ENCODE measurements around the gene KCNJ13.
A peak's percentile ranks its signal among the peaks of the same experiment; 100 is the strongest.

The KCNJ13 gene

DNA sequence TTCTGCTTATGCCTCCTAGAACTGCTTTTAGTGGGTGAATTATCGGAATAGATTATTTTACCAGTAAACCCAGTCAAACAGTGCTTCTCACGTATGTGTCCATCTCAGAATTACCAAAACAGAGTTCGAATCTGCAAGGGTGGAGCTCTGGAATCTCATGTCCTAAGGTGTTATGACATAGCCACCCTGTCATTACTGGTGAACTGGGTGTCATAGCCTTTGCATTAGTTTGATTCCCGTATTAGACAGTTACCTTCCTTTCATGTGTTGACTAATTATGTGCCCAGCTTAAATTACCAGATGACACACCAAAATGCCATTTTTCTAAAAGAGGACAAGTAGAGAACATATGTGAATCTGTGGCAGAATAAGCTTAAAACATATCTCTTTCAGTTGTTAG lies 15.2 kb upstream of the KCNJ13 start:
- H3K4me1 Mint-ChIP-seq: peaks cover 5% of the 10 kb centered on the region
- no peaks in the 10 kb centered on the region for H3K9me3 Mint-ChIP-seq
- H3K36me3 Mint-ChIP-seq (ENCODE audit: low read depth): peaks cover 64% of the 10 kb centered on the region
- TF ChIP-seq, protein P1, sequence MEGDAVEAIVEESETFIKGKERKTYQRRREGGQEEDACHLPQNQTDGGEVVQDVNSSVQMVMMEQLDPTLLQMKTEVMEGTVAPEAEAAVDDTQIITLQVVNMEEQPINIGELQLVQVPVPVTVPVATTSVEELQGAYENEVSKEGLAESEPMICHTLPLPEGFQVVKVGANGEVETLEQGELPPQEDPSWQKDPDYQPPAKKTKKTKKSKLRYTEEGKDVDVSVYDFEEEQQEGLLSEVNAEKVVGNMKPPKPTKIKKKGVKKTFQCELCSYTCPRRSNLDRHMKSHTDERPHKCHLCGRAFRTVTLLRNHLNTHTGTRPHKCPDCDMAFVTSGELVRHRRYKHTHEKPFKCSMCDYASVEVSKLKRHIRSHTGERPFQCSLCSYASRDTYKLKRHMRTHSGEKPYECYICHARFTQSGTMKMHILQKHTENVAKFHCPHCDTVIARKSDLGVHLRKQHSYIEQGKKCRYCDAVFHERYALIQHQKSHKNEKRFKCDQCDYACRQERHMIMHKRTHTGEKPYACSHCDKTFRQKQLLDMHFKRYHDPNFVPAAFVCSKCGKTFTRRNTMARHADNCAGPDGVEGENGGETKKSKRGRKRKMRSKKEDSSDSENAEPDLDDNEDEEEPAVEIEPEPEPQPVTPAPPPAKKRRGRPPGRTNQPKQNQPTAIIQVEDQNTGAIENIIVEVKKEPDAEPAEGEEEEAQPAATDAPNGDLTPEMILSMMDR (IDR thresholded peaks at IDR 0.05; ENCODE audit: unreplicated experiment in 3 of 3): no peak
- no peak overlapping the region for H3K27ac Mint-ChIP-seq
- H3K4me3 Mint-ChIP-seq: no peak overlapping the region
- H3K27me3 Mint-ChIP-seq (ENCODE audit: low read depth): no peaks in the 10 kb centered on the region

DNA sequence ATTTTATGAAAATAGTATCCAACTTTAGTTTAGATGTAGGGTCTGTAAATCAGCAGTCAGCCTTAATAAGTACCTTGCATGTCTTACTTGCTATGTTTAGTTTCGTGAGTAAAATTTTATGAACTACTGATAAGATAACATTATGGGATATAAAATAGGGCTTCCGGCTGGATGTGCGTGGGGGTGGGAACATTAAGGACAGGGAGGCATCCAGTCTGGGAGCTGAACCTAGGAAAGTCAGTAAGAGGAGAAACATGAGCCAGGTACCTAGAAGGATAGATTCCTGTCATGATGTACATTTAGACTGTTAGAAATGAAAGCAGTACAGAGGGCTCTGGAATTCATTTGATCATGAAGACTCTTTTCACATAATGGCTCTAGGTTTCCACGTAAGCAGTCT lies 12.7 kb upstream of the KCNJ13 start:
- Mint-ChIP-seq H3K9me3 (no peaks in the 10 kb centered on the region), H3K27me3 (ENCODE audit: low read depth) (no peaks in the 10 kb centered on the region), H3K4me3 (no peak overlapping the region), H3K4me1 (peaks cover 5% of the 10 kb centered on the region), H3K36me3 (ENCODE audit: low read depth) (peaks cover 60% of the 10 kb centered on the region), H3K27ac (peak overlapping the region; percentile 49 to 81 (median 75))
- TF ChIP-seq, protein P1 (IDR thresholded peaks at IDR 0.05; ENCODE audit: unreplicated experiment in 3 of 3): no peak

DNA sequence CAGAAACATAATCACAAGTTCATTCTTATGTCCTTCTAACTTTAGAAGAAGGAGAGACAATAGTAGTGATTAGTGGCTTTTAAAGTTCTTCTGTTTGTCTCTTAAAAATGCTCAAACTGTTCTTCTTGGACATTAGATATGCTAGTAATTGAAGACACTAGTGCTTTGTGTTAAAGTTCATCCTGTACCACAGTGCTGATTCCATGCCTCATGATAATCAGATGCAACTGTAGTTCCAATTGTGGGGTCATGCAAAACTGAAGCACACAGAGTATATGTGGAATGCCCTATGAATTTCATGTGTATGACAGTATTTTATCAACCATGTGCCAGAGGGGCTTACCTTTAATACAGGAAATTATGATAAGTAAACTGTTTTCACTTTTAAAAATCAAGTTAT lies 11.4 kb upstream of the KCNJ13 start:
- TF ChIP-seq, protein P1 (IDR thresholded peaks at IDR 0.05; ENCODE audit: unreplicated experiment in 3 of 3): no peak
- Mint-ChIP-seq H3K9me3 (no peaks in the 10 kb centered on the region), H3K36me3 (ENCODE audit: low read depth) (peaks cover 71% of the 10 kb centered on the region), H3K4me1 (peaks cover 5% of the 10 kb centered on the region), H3K27me3 (ENCODE audit: low read depth) (no peaks in the 10 kb centered on the region), H3K27ac (peak overlapping the region; percentile 25 to 66 (median 31)), H3K4me3 (no peak overlapping the region)

GRCh38 chr2:232783278-232783677 lies 6.9 kb upstream of the KCNJ13 start:
- Mint-ChIP-seq H3K36me3 (ENCODE audit: low read depth) (peaks cover 51% of the 10 kb centered on the region), H3K27ac (peak overlapping the region in 1 of 3 experiments; percentile 24), H3K27me3 (ENCODE audit: low read depth) (no peaks in the 10 kb centered on the region), H3K4me3 (no peak overlapping the region), H3K4me1 (peaks cover 19% of the 10 kb centered on the region), H3K9me3 (no peaks in the 10 kb centered on the region)
- TF ChIP-seq, protein P1 (IDR thresholded peaks at IDR 0.05; ENCODE audit: unreplicated experiment in 3 of 3): no peak

DNA sequence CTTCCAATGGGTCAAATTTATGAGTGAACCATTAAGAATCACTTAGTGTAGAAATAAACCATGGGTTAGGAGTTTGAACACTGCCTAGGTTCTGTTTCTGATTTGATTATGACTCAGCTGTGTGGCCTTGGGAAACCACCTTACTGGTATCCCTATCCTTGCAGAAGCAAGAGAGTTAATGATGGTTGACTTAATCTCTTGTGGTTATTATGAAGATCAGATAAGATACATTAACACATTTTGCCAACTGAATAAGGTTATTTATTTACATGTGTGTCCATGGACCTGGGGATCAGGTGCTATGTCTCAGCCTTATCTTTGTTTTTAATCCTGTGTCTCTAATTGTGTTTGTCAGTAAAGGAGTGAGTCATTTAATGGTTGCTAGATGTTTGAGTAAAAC lies 5.4 kb upstream of the KCNJ13 start:
- no peaks in the 10 kb centered on the region for H3K27me3 Mint-ChIP-seq (ENCODE audit: low read depth)
- TF ChIP-seq, protein P1 (IDR thresholded peaks at IDR 0.05; ENCODE audit: unreplicated experiment in 3 of 3): no peak
- no peaks in the 10 kb centered on the region for H3K9me3 Mint-ChIP-seq
- H3K27ac Mint-ChIP-seq: peak overlapping the region in 2 of 3 experiments; percentile 39 to 81
- H3K36me3 Mint-ChIP-seq (ENCODE audit: low read depth): peaks cover 42% of the 10 kb centered on the region
- peaks cover 19% of the 10 kb centered on the region for H3K4me1 Mint-ChIP-seq
- H3K4me3 Mint-ChIP-seq: no peak overlapping the region

DNA sequence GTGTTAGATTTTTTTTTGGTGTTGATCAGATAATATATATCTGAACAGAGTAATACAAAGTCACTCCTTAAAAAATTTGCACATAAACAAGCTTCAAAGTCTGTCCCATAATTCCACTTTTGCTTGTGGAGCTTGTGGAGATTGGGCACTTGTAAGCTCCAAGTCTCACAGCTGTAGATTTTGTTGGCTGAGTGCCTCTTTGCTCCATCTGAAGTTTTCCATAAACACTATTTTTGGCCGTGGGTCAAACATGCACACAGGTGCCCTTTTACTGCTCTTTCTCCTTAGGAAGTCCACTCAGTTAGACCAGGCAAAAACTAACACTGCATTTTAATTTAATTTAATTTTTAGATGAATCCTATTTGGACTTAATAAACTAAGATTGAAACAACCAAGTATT lies 3.6 kb upstream of the KCNJ13 start:
- H3K4me3 Mint-ChIP-seq: no peak overlapping the region
- no peaks in the 10 kb centered on the region for H3K27me3 Mint-ChIP-seq (ENCODE audit: low read depth)
- TF ChIP-seq, protein P1 (IDR thresholded peaks at IDR 0.05; ENCODE audit: unreplicated experiment in 3 of 3): no peak
- no peaks in the 10 kb centered on the region for H3K9me3 Mint-ChIP-seq
- H3K4me1 Mint-ChIP-seq: peaks cover 25% of the 10 kb centered on the region
- H3K36me3 Mint-ChIP-seq (ENCODE audit: low read depth): peaks cover 32% of the 10 kb centered on the region
- H3K27ac Mint-ChIP-seq: no peak overlapping the region
